Measurements from ENCODE around the gene PLXNB2.

PLXNB2 gene

GRCh38 chr22:50271519-50271970 lies 35.9 kb downstream of the PLXNB2 start:
- Histone ChIP-seq H3K4me3 (ENCODE audit: low read depth, low read length) (peak overlapping the region; percentile 41), H3K9ac (ENCODE audit: low read depth, low read length) (no peak overlapping the region), H3K9me3 (ENCODE audit: control insufficient read depth, insufficient read depth, low read length) (no peaks in the 10 kb centered on the region), H3K27me3 (ENCODE audit: control insufficient read depth, insufficient read depth, low read length) (peaks cover 28% of the 10 kb centered on the region), H3K36me3 (ENCODE audit: control insufficient read depth, insufficient read depth, low read length) (peaks cover 21% of the 10 kb centered on the region), H3K4me1 (ENCODE audit: control insufficient read depth, insufficient read depth, low read length) (no peaks in the 10 kb centered on the region)

GRCh38 chr22:50270666-50271394 lies 36.6 kb downstream of the PLXNB2 start:
- Histone ChIP-seq H3K36me3 (ENCODE audit: control insufficient read depth, insufficient read depth, low read length) (peaks cover 14% of the 10 kb centered on the region), H3K4me3 (ENCODE audit: low read depth, low read length) (peak overlapping the region; percentile 41), H3K27me3 (ENCODE audit: control insufficient read depth, insufficient read depth, low read length) (peaks cover 32% of the 10 kb centered on the region), H3K4me1 (ENCODE audit: control insufficient read depth, insufficient read depth, low read length) (no peaks in the 10 kb centered on the region), H3K9me3 (ENCODE audit: control insufficient read depth, insufficient read depth, low read length) (no peaks in the 10 kb centered on the region), H3K9ac (ENCODE audit: low read depth, low read length) (no peak overlapping the region)

GRCh38 chr22:50269970-50270665 lies 37.3 kb downstream of the PLXNB2 start, which contains the start of gene MAPK11:
TSS of gene MAPK11 (minus strand) at chr22:50270380. CDS start at chr22:50270292, 88 bp downstream.
- Histone ChIP-seq H3K4me1 (ENCODE audit: control insufficient read depth, insufficient read depth, low read length) (no peaks in the 10 kb centered on the region), H3K27me3 (ENCODE audit: control insufficient read depth, insufficient read depth, low read length) (peaks cover 32% of the 10 kb centered on the region), H3K36me3 (ENCODE audit: control insufficient read depth, insufficient read depth, low read length) (peaks cover 7% of the 10 kb centered on the region), H3K9ac (ENCODE audit: low read depth, low read length) (no peak within 1 kb of the TSS), H3K9me3 (ENCODE audit: control insufficient read depth, insufficient read depth, low read length) (no peaks in the 10 kb centered on the region), H3K4me3 (ENCODE audit: low read depth, low read length) (peak within 1 kb of the TSS; percentile 41)

- H3K27me3 ChIP-seq (ENCODE audit: control insufficient read depth, insufficient read depth, low read length) = peaks cover 32% of the 10 kb centered on the region
- H3K9ac ChIP-seq (ENCODE audit: low read depth, low read length) = no peak overlapping the region
- H3K4me1 ChIP-seq (ENCODE audit: control insufficient read depth, insufficient read depth, low read length) = no peaks in the 10 kb centered on the region
Measured at GRCh38 chr22:50269573-50269969, 37.9 kb downstream of the PLXNB2 start.

GRCh38 chr22:50268655-50269113 lies 38.8 kb downstream of the PLXNB2 start:
- no peaks in the 10 kb centered on the region for H3K4me1 ChIP-seq (ENCODE audit: control insufficient read depth, insufficient read depth, low read length)
- peaks cover 32% of the 10 kb centered on the region for H3K27me3 ChIP-seq (ENCODE audit: control insufficient read depth, insufficient read depth, low read length)
- H3K36me3 ChIP-seq (ENCODE audit: control insufficient read depth, insufficient read depth, low read length) = no peaks in the 10 kb centered on the region
- no peaks in the 10 kb centered on the region for H3K9me3 ChIP-seq (ENCODE audit: control insufficient read depth, insufficient read depth, low read length)
- no peak overlapping the region for H3K9ac ChIP-seq (ENCODE audit: low read depth, low read length)
- H3K4me3 ChIP-seq (ENCODE audit: low read depth, low read length) = no peak overlapping the region

More at GRCh38 chr22:50269573-50269969, 37.9 kb downstream of the PLXNB2 start:
- Histone ChIP-seq H3K4me3 (ENCODE audit: low read depth, low read length) (peak overlapping the region; percentile 39), H3K9me3 (ENCODE audit: control insufficient read depth, insufficient read depth, low read length) (no peaks in the 10 kb centered on the region), H3K36me3 (ENCODE audit: control insufficient read depth, insufficient read depth, low read length) (peaks cover 4% of the 10 kb centered on the region)

- H3K36me3 ChIP-seq (ENCODE audit: control insufficient read depth, insufficient read depth, low read length) = no peaks in the 10 kb centered on the region
- H3K4me3 ChIP-seq (ENCODE audit: low read depth, low read length) = peak overlapping the region; percentile 26
- peaks cover 3% of the 10 kb centered on the region for H3K4me1 ChIP-seq (ENCODE audit: control insufficient read depth, insufficient read depth, low read length)
- no peaks in the 10 kb centered on the region for H3K9me3 ChIP-seq (ENCODE audit: control insufficient read depth, insufficient read depth, low read length)
- H3K9ac ChIP-seq (ENCODE audit: low read depth, low read length) = no peak overlapping the region
- peaks cover 32% of the 10 kb centered on the region for H3K27me3 ChIP-seq (ENCODE audit: control insufficient read depth, insufficient read depth, low read length)
Measured at GRCh38 chr22:50267591-50268390, 39.7 kb downstream of the PLXNB2 start.

GRCh38 chr22:50266994-50267393 lies 40.5 kb downstream of the PLXNB2 start:
- Histone ChIP-seq H3K4me3 (ENCODE audit: low read depth, low read length) (peak overlapping the region; percentile 26), H3K4me1 (ENCODE audit: control insufficient read depth, insufficient read depth, low read length) (peaks cover 10% of the 10 kb centered on the region), H3K27me3 (ENCODE audit: control insufficient read depth, insufficient read depth, low read length) (peaks cover 32% of the 10 kb centered on the region), H3K9ac (ENCODE audit: low read depth, low read length) (no peak overlapping the region), H3K36me3 (ENCODE audit: control insufficient read depth, insufficient read depth, low read length) (no peaks in the 10 kb centered on the region), H3K9me3 (ENCODE audit: control insufficient read depth, insufficient read depth, low read length) (no peaks in the 10 kb centered on the region)

- H3K27me3 ChIP-seq (ENCODE audit: control insufficient read depth, insufficient read depth, low read length) = peaks cover 28% of the 10 kb centered on the region
- H3K4me1 ChIP-seq (ENCODE audit: control insufficient read depth, insufficient read depth, low read length) = peaks cover 11% of the 10 kb centered on the region
- no peaks in the 10 kb centered on the region for H3K36me3 ChIP-seq (ENCODE audit: control insufficient read depth, insufficient read depth, low read length)
- H3K4me3 ChIP-seq (ENCODE audit: low read depth, low read length) = no peak overlapping the region
- H3K9ac ChIP-seq (ENCODE audit: low read depth, low read length) = no peak overlapping the region
- no peaks in the 10 kb centered on the region for H3K9me3 ChIP-seq (ENCODE audit: control insufficient read depth, insufficient read depth, low read length)
Measured at GRCh38 chr22:50264946-50265669, 42.3 kb downstream of the PLXNB2 start.

GRCh38 chr22:50264104-50264745 lies 43.2 kb downstream of the PLXNB2 start:
- H3K27me3 ChIP-seq (ENCODE audit: control insufficient read depth, insufficient read depth, low read length) = peaks cover 23% of the 10 kb centered on the region
- no peaks in the 10 kb centered on the region for H3K9me3 ChIP-seq (ENCODE audit: control insufficient read depth, insufficient read depth, low read length)
- no peak overlapping the region for H3K9ac ChIP-seq (ENCODE audit: low read depth, low read length)
- no peak overlapping the region for H3K4me3 ChIP-seq (ENCODE audit: low read depth, low read length)
- H3K4me1 ChIP-seq (ENCODE audit: control insufficient read depth, insufficient read depth, low read length) = peaks cover 11% of the 10 kb centered on the region
- no peaks in the 10 kb centered on the region for H3K36me3 ChIP-seq (ENCODE audit: control insufficient read depth, insufficient read depth, low read length)

- Histone ChIP-seq H3K4me1 (ENCODE audit: control insufficient read depth, insufficient read depth, low read length) (peaks cover 11% of the 10 kb centered on the region), H3K27me3 (ENCODE audit: control insufficient read depth, insufficient read depth, low read length) (peaks cover 11% of the 10 kb centered on the region), H3K4me3 (ENCODE audit: low read depth, low read length) (no peak overlapping the region), H3K9me3 (ENCODE audit: control insufficient read depth, insufficient read depth, low read length) (no peaks in the 10 kb centered on the region), H3K9ac (ENCODE audit: low read depth, low read length) (no peak overlapping the region), H3K36me3 (ENCODE audit: control insufficient read depth, insufficient read depth, low read length) (no peaks in the 10 kb centered on the region)
Measured at GRCh38 chr22:50262973-50263617, 44.4 kb downstream of the PLXNB2 start.
